ENCODE measurements around the gene LARP1. TPM values are rescaled to one million over a fixed set of nuclear protein-coding genes. Genes with fewer than 3 reads are reported as not detected.

Gene LARP1
- total and polyA plus RNA-seq, 9 of the 15 experiments (the other 6 are each of a cell fraction or from before 2014, with no cell fraction given) = 22.6 to 300 (median 92.0) TPM

- TF ChIP-seq FOXP4 (CRISPR knock-in tag; IDR thresholded peaks at IDR 0.05; ENCODE audit: borderline replicate concordance) (peak; percentile 11; the same call in 1 of the 2 replicates), ZNF239 (CRISPR knock-in tag; IDR thresholded peaks at IDR 0.05) (no peak), SREBF2 (CRISPR knock-in tag; IDR thresholded peaks at IDR 0.05) (no peak), NUFIP1 (IDR thresholded peaks at IDR 0.05; ENCODE audit: partially characterized antibody) (no peak), ETS1 (conservative IDR thresholded peaks at IDR 0.05; ENCODE audit: control insufficient read depth, low read depth, low read length) (no peak; the same call in 1 of the 2 replicates), NCOA6 (IDR thresholded peaks at IDR 0.05) (peak; percentile 55; the same call in 1 of the 2 replicates), GATAD2A (IDR thresholded peaks at IDR 0.05) (no peak), NFIX (CRISPR knock-in tag; IDR thresholded peaks at IDR 0.05; ENCODE audit: low read depth) (no peak), MAZ (CRISPR knock-in tag; conservative IDR thresholded peaks at IDR 0.05 in 1 of 2, IDR thresholded peaks at IDR 0.05 in 1 of 2) (peak; percentile 69 to 82), KAT7 (CRISPR knock-in tag; IDR thresholded peaks at IDR 0.05; ENCODE audit: borderline replicate concordance) (peak; percentile 67; the same call in 1 of the 2 replicates), RBM17 (IDR thresholded peaks at IDR 0.05; ENCODE audit: borderline replicate concordance, low read depth, low read length) (no peak), NELFE (IDR thresholded peaks at IDR 0.05; ENCODE audit: insufficient read depth, insufficient read length) (no peak), ADNP (tag; IDR thresholded peaks at IDR 0.05) (no peak), CREM (IDR thresholded peaks at IDR 0.05; ENCODE audit: low read depth) (peak; percentile 85), ZMIZ1 (IDR thresholded peaks at IDR 0.05; ENCODE audit: low read depth in 2 of 2, low read length in 2 of 2) (no peak), TOE1 (IDR thresholded peaks at IDR 0.05; ENCODE audit: borderline replicate concordance) (peak; percentile 57; the same call in 1 of the 2 replicates), TOE1 (CRISPR knock-in tag; IDR thresholded peaks at IDR 0.05; ENCODE audit: borderline replicate concordance, low read depth) (no peak), SUPT5H (IDR thresholded peaks at IDR 0.05) (peak; percentile 96)
Measured at GRCh38 chr5:154858297-154858971, 103.3 kb downstream of the LARP1 start, which contains the start of gene CNOT8 (continued).
